ENCODE data around the gene LPCAT1.

GRCh38 chr5:1494780-1495524, 28.8 kb downstream of the LPCAT1 start:
- no peak for TF ChIP-seq ZFP3 (CRISPR knock-in tag; IDR thresholded peaks at IDR 0.05)
- TF ChIP-seq RARB (CRISPR knock-in tag; IDR thresholded peaks at IDR 0.05) = no peak
- TF ChIP-seq ZNF70 (CRISPR knock-in tag; IDR thresholded peaks at IDR 0.05) = no peak
